Spleen (tissue), 7 donors: ENCODE results near the gene PLXNC1.

Experiments
- POLR2A ChIP-seq, 3 donors: fragments of 450-650 bp; IDR thresholded peaks; one replicate each; pipeline ENCODE4 v1.5.1; 2017; ENCODE audit warnings: antibody characterized with exemption in 3 of 3, mild to moderate bottlenecking in 1 of 3
- TF ChIP-seq, protein P1 (sequence below), 11 experiments: fragments of 200-600 bp in 7 of 11; fragments of 450-650 bp in 4 of 11; sonication (generic) in 4 of 11; IDR thresholded peaks in 8 of 11; conservative IDR thresholded peaks in 3 of 11; 1 replicate in 7 of 11; 2 replicates in 4 of 11; pipeline versions ENCODE4 v1.4.0 to v1.8.0; 2016 to 2021; ENCODE audit warnings: antibody characterized with exemption in 11 of 11, inconsistent platforms in 4 of 11, mild to moderate bottlenecking in 1 of 11
- donor health status: DM: no; HTN: no; CAD: no; lungs with moderate emphysema.
- donor health status: DM: no; HTN: no; CAD: no.
- donor health status: DM: no; HTN: no; CAD: no.

DNA sequence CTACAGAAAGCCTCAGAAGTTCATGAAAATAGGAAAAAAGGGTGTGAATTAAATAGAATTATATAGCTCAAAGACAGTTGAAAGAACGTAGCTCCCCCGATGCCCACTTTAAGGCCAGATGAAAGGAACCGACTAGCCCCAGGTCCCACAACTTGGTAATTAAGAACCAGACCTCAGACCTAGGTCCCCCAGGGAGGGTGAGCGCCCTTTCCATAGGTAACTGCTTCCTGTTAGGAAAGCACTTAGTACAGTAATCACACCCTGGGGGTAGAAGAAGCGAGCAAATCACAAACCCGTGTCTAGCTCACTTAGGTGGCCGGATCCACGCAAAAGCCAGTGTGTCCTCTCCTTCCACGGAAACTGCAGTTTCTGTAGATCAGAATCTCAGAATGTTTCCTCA, 77.1 kb downstream of the PLXNC1 start:
- TF ChIP-seq, protein P1, sequence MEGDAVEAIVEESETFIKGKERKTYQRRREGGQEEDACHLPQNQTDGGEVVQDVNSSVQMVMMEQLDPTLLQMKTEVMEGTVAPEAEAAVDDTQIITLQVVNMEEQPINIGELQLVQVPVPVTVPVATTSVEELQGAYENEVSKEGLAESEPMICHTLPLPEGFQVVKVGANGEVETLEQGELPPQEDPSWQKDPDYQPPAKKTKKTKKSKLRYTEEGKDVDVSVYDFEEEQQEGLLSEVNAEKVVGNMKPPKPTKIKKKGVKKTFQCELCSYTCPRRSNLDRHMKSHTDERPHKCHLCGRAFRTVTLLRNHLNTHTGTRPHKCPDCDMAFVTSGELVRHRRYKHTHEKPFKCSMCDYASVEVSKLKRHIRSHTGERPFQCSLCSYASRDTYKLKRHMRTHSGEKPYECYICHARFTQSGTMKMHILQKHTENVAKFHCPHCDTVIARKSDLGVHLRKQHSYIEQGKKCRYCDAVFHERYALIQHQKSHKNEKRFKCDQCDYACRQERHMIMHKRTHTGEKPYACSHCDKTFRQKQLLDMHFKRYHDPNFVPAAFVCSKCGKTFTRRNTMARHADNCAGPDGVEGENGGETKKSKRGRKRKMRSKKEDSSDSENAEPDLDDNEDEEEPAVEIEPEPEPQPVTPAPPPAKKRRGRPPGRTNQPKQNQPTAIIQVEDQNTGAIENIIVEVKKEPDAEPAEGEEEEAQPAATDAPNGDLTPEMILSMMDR (IDR thresholded peaks at IDR 0.05 in 8 of 11, conservative IDR thresholded peaks at IDR 0.05 in 3 of 11), result no peak
- TF ChIP-seq POLR2A (IDR thresholded peaks at IDR 0.05), result no peak
